Non-pigmented ciliary epithelial cell (primary cell): ENCODE data around the gene GATC.

Experiments
- DNase-seq: peaks from one replicate; pipeline ENCODE4 v3.0.0-alpha.2; 2010; ENCODE audit warnings: low read depth

GATC gene, protein sequence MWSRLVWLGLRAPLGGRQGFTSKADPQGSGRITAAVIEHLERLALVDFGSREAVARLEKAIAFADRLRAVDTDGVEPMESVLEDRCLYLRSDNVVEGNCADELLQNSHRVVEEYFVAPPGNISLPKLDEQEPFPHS

DNA sequence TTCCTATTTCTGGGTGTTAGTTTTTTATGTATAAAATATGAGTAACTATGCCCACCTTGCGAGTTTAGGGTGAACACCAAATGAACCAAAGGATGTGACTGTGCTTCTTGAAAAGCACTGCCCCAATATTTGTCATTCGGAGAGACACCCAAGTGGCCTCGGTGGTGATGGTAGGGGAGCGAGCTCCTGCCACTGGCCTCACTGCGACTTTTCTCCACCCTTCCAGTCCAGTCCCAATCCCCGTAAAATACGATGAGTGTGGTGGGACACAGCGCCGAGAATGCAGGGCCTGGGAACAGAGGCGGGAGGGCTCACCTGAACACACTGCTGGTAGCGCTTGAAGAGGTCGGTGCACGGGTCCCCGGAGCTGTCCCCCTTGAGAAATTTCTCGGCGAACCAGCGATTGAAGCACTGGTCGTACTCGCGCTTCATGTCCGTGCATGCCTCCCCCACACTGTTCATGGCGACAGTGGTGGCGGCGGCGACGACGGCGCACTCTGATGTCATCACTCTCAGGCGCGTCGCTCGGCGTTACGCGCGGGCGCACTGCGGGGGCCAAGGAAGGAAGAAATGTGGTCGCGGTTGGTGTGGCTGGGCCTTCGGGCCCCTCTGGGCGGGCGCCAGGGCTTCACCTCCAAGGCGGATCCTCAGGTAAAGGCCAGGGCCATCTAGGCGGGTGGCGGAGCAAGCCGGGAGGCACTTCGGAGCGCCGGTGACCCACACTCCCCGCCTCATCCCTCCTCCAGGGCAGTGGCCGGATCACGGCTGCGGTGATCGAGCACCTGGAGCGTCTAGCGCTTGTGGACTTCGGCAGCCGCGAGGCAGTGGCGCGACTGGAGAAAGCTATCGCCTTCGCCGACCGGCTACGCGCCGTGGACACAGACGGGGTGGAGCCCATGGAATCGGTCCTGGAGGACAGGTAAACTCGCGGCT, at the start of gene GATC, which contains the start of gene TRIAP1:
Gene GATC (plus strand): TSS at position 534 of the 933 bp plus-strand sequence. CDS start 37 bp downstream, at position 571.
Gene TRIAP1 (minus strand): TSS at position 474 of the 933 bp plus-strand sequence. CDS start 12 bp downstream, at position 462.
- DNase-seq: no peak

DNA sequence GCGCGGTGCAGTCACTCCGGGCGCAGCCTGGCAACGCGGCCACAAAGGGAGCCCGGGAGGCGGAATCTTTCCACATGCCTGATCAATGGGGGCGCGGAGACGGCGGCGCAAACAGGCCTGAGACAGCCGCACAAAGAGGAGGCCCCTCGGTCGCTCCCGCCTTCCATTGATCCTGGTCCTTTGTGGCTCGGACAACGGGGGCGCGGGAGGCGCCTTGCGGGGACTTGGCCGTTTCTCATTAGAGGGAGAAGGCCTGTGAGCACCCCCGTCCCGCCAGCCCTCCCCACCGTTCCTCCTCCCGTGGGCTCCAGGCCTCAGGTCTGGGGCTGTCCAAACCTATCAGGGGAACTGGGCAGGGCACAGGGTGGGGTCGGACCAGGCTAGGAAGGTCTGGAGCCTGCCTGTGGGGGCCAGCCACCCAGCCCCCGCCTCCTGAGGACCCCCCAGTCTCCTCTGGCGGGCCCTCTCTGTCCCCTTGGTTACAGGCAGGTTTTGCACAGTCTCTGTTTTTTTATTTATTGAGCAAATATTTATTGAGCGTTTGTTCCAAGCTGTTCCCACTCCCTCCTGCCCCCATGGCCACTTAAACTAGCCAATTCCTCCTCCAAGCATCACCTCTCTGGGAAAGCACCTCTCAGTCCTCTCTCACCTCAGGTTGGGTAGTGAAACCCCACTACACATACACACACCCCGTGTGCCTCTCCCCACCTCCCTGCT, 48.3 kb upstream of the GATC start:
- DNase-seq: no peak

DNA sequence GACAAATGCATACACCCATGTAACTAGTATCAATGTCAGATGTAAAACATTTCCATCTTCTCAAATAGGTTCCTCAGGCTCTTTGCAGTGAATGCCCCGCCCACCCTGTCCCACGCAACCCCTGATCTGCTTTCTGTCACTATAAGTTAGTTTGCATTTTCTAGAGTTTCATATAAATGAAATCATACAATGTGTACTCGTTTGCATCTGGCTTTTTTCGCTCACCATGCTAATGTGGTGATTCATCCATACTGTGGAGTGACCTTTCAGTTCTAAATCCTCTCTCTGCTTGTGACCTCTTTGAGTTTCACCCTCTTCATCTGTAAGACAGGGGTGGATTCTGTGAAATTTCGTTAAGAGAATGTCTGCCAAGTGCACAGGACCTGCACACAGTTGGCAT, 46.7 kb upstream of the GATC start:
- peak; percentile 48 for DNase-seq

DNA sequence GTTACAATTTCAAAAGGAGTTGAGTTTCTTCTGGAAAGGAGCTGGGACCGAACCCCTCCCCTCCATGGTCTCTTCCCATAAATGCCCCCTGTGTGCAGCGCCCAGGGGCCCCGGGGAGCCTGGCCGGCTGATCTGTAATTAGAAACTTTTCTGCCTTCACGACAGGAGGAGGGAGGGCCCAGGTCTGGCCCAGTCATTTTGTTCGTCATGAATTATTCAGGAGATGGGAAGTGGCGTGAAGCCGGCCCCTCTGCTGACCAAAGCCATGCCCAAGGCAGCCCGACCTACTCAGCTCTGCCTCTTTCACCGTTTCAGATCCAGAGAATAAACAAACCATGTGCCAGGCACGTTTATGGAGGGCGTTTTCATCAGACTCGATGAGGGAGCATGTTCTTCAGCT, 44.0 kb upstream of the GATC start:
- no peak for DNase-seq

DNA sequence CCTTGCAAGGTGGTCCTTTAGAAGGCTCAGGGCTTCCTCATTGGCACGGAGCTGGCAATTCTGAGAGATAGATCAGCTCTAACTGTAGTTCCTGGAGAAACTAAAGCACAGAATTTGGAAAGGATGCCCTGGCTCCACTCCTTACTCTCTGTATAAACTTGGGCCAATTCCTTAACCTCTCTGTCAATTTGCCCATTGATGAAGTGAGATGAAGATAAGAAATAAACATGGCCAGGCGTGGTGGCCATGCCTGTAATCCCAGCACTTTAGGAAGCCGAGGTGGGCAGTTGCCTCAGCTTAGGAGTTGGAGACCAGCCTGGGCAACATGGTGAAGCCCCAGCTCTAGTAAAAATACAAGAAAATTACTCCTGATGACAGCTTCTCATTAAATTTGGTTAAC, 42.4 kb upstream of the GATC start:
- DNase-seq: no peak

DNA sequence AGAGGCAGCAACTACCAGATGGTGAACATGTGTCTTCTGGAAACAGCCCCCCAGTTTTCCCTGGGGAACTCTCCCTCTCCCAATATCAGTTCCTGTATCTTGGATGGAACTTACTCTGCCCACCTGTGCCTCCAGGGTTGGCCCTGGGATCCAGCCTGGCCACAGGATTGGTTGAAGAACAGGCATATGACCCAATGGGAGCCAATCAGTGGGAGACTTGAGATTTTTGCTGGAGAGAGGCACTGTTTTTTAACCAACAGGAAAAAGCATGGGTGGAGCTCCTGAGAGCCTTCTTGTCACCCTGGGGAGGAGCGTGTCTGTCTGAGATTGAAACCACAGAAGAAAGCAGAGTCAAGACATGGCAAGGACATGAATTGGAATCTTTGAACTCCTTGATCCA, 42.0 kb upstream of the GATC start:
- no peak for DNase-seq

DNA sequence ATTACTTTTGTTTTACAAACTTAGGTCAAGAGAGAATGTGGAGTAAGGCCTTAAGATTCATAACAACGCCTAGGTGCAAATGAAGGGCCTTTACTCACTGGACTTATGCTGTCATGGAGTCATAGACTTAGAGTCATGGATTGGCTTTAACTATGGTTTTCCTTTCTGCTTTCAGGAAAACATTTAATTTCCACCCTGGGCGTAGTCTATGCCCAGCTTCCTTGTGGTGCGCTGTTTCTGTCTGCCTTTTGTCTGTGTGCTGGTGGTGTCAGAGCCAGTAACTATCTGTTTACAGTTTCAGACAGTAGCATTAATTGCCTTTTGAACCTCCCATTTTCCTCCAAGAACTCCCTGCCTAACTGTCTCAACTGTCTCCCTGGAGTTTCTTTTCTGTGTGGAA, 40.2 kb upstream of the GATC start:
- no peak for DNase-seq

DNA sequence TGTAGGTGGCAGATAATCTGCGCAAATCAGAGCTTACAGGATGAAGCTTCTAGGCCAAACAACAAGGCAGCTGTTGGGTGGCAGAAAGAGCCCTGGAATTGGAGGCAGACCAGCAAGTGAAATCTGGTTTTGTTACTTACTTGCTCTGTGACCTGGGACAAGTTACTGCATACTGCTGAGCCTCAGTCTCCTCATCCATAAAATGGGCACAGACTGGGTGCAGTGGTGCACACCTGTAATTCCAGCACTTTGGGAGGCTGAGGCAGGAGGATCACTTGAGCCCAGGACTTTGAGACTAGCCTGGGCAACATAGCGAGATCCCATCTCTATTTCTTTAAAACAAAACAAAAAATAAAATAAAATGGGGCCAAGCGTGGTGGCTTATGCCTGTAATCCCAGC, 39.7 kb upstream of the GATC start:
- no peak for DNase-seq

DNA sequence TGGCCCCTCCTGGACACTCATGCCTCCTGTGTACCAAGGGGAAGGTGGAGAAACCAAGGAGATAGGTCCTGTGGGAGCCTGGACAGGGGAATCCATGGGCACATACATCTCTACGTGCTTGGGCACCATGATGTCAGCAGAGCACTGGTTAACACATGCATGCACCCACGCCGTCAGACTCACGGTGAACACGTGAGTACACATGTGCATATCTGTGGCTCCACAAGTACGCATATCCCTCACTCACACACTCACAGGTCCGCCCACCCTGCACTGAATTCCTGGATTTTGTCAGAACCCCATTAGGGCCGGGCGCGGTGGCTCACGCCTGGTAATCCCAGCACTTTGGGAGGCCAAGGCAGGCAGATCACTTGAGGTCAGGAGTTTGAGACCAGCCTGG, 37.5 kb upstream of the GATC start:
- no peak for DNase-seq

DNA sequence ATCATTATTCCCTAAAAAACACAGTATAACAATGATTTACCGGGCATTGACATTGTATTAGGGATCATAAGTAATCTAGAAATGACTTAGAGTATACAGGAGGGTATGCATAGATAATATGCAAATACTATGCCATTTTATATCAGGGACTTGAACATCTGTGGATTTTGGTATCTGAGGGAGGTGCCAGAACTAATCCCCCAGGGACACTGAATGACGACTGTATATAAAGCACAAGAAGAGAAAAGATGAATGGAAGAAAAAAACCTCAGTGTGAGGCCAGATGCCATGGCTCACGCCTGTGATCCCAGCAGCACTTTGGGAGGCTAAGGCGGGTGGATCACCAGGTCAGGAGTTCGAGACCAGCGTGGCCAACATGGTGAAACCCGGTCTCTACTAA, 33.8 kb upstream of the GATC start:
- no peak for DNase-seq

DNA sequence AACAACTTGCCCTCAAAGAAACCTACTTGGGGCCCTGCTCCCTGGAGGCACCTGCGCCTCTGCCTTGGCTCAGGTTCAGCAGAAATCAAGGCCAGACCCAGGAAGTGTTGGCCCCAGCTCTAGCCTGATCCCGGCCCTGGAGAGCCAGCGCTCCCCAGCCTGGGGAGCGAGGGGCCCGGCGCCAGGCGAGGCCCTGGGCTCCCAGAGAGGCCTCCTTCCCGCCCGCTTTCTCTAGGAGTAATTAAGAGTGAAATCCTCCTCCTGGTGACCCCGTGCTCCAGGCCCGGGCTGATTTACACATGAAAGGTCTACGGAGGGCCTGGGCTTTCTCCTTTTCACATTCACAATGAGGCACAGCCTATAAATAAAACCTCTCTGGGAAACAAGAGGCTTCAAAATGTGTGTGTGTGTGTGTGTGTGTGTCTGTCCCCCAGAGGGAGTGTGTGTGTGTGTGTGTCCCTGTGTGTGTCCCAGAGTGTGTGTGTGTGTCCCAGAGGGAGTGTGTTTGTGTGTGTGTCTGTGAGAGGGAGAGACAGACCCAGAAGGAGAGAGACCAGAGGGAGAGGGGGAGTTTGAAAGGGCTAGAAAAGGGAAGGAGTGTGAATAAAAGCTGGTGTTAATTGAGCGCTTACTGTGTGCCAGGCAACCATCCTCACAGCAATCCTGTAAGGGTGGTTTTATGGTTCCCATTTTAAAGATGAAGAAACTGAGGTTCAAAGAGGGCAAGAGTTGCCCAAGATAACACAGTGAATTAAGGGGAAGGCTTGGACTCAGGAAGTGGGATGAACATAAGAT, 32.1 kb upstream of the GATC start:
- no peak for DNase-seq

DNA sequence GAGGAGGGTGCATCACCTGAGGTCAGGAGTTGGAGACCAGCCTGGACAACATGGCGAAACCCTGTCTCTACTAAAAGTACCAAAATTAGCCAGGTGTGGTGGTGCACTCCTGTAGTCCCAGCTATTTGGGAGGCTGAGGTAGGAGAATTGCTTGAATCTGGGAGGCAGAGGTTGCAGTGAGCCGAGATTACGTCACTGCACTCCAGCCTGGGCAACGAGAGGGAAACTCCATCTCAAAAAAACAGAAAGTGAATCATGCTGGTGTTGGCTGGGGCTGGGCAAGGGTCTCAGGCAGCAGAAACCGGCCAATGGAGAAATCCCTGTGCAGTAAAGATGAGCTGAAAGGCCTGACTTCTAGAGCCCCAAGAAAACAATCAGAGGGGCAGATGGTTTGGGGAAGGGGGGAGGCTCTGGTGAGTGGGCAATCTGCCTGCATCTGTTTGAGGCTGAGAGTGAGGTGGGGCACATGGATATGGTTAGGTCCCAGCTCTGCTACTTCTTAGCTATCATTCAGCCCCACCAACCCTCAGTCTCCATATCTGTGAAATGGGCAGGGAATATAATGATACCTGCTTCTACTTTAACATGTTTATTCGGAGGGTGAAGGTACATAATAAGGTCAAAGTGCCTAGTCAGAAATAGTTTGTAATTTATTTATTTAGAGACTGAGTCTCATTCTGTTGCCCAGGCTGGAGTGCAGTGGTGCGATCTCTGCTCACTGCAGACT, 29.6 kb upstream of the GATC start:
- DNase-seq: no peak

DNA sequence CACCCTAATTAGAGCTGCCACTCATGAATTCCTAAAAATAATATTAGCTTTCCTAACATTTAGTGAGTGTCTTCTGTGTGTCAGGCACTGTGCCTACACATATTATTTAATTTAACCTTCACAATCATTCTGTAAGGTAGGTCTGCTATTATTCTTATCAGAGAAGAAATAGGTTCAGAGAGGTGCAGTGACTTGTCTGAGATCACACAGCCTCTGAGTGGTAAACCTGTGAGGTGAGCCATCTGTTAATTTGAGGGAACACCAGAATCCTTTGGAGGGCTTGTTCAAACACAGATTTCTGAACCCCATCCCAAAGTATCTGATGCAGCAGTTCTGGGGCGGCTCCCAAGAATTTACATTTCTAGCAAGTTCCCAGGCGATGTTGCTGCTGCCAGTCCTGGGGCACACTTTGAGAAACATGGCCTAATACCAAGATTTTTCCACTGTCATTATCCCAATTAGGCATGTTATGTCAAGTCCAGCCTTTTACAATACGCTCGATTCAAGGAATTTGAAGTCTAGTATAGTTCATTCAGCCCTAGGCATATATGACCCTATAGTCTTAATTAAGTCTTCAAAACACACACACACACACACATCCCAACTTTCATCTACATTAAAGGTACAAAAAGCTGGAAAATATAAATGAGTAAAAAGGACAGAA, 28.2 kb upstream of the GATC start:
- DNase-seq: no peak

DNA sequence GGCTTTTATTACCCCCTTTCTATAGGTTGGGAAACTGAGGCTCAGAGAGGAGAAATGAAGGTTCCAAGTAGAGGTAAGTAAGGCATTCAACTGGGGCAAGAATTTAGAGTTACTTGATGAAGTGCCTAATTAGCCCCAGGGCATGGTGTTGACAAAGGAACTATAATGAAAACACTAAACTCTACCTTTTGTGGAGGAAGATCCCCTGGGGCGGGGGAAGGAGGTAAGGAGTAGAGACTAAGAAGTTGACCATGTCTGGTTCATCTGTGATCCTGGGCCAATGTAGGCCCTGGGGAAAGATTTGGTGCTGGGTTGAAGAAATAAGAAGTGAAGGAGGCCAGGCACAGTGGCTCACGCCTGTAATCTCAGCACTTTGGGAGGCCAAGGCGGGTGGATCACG, 24.5 kb upstream of the GATC start:
- no peak for DNase-seq

DNA sequence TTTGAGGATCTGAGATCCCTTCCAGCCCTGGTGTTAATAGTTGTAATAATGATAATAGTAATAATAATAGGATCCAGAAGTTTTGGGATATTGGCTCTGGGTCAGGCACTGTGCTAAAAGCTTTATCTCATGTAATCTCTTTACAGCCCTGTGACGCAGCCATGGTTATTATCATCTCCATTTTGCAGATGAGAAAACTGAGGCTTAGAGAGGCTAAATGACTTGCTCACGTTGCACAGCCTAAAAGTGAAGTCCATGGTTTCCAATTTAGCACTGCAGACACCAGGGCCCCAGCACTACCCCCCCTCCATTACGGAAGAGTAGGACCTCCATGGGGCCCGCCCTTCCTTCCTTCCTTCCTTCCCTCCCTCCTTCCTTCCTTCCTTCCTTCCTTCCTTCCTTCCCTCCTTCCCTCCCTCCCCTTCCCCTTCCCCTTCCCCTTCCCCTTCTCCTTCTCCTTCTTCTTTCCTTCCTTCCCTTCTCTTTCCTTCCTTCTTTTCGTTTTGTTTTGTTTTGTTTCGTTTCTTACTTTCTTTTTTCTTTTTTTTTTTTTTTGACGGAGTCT, 23.3 kb upstream of the GATC start:
- no peak for DNase-seq

DNA sequence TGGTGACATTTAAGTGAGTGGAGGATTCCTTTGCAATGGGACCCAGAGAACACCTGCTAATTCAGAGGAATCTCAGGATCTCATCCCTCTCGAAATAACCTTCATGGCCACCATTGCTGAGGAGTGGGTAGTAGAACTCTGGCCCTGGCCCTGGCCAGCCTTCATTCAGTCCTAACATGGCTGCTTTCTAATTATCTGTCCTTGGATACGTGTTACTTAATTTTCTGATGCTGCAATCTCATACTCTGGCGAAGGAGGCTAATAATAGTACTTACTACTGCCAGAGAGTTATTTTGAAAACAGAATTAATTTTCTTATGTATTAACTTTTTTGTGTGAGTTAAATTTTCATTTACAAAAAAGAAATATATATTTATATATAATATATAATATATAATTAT, 20.4 kb upstream of the GATC start:
- DNase-seq: no peak

DNA sequence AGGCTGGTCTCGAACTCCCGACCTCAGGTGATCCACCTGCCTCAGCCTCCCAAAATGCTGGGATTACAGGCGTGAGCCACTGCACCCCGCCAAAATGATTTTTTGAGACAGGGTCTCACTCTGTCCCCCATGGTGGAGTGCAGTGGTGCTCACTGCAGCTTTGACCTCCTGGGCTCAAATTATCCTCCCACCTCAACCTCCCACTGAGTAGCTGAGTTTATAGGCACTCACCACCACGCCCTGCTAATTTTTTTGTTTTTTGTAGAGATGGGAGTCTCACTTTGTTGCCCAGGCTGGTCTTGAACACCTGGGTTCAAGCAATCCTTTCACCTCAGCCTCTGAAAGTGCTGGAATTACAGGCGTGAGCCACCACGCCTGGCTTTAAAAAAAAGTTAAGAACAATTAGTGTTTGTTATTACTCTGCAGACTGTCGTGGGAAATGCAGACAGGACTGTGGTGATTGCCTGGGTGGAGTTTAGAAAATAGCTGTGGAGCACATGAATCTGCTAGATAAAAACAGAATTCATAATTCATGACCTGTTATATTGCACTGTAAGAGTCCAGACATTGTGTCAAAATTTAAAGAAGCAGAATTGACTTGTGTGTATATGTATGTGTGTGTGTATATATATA, 17.5 kb upstream of the GATC start:
- DNase-seq: no peak

DNA sequence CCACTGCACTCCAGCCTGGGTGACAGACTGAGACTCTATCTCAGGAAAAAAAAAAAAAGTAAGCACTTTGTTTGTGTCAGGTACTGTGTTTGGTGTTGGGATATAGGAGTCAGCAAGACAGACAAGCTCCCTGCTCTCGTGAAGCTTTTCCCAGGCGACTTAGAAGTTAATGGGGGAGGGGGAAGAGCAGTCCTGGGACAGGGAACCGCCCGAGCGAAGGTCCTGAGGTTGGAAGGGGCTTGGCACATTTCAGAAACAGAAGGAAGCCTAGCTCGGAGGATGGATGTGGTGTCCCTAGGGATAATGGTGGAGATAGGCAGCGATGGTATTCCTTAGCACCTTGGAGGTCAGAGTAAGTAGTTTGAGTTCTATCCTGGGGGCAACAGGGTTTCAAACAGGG, 16.9 kb upstream of the GATC start:
- no peak for DNase-seq

DNA sequence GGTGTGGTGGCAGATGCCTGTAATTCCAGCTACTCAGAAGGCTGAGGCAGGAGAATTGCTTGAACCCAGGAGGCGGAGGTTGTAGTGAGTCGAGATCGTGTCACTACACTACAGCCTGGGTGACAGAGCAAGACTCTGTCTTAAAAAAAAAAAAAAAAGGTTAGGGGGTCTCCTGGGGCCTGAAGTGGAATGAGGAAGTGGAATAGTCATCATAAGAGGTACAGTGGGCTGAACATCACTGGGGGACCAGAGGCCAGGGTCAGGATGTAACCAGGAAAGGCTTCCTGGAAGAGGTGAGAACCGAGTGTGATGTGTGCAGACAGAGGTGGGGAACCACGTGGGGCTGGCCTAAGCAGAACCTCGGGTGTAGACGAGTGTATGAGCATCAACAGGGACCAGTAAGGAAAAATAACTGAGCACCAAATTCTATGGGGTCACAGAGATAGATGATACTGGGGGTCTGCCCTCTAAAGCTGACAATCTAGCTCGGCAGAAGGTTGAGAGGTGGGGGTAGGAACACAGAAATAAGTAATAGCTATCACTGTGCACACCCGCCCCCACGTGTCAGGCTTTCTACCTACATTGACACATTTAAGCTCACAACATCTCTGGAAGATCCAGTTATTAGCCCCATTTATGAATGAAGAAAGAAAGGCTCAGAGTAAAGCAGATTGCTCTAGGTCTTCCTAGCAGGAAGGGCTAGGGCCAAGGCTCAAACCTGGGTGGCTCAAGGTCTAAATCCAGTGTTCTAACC, 13.3 kb upstream of the GATC start:
- DNase-seq: no peak
